Adipose tissue (tissue), 3 donors: ENCODE measurements around the gene ZYG11A. TPM values are rescaled to one million over a fixed set of nuclear protein-coding genes. Genes with fewer than 3 reads are reported as not detected.

Source experiments
- H3K27ac ChIP-seq: one replicate; pipeline ENCODE4 v1.5.1; 2013; ENCODE audit warnings: low read depth, low read length
- whole genome bisulfite sequencing, 3 donors: extraction: QIAGEN DNeasy Blood & Tissue Kit; methylation state at CpG; one replicate each; pipeline ENCODE4 v1.1.7; 2013; 5-methylcytosine and 5-hydroxymethylcytosine counted together
- polyA plus RNA-seq, 3 donors: library from polyadenylated mRNA; stranded (reverse); fragments of 200-250 nt; gene quantifications; one replicate each; pipeline ENCODE4 v1.2.3, GENCODE V29; 2013
- donor health status: healthy with polysubstance abuse.
- donor health status: Bipolar disorder and iron deficiency.
- donor health status: healthy.

The ZYG11A gene
- polyA plus RNA-seq, 3 donors: 0.03 TPM; not detected in 2

GRCh38 chr1:52938183-52938451, 95.6 kb downstream of the ZYG11A start:
- no peak overlapping the region for H3K27ac ChIP-seq
- WGBS, 3 donors: 94 to 96% (median 96%) methylated on average over 1 of the region's 1 CpG

DNA sequence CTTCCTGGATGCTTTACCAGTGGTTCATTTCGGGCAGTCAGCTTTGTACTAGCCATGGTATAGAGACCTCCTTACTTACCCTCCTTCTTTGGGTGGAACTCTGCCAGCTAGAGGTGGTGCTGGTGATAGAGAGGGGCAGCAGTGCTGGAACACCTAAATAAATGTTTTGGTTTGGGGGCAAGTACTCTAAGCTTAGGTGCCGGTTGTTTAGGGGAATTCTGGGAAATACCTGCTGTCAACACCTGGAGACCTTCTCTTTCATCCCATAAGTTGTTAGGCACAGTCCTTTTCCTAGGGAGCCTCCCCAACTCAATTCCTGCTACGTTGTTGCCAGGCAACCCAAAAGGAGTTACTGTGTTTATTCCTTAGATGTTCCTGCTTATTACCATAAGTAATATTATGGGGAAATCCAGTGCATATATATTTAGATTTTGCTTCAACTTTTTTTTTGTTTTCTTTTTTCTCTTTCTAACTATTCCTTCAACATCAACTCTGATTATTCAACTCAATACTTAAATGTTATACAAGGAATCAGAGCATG, 101.4 kb downstream of the ZYG11A start:
- H3K27ac ChIP-seq: no peak overlapping the region
- 64 to 80% (median 74%) methylated on average over 3 of the region's 3 CpGs for whole genome bisulfite sequencing, 3 donors

GRCh38 chr1:52944566-52944965, 102.0 kb downstream of the ZYG11A start:
- no peak overlapping the region for H3K27ac ChIP-seq
- whole genome bisulfite sequencing, 3 donors: 88 to 91% (median 90%) methylated on average over 10 of the region's 10 CpGs

Other genes starting within 250 kb of the ZYG11A start
- gene GPX7, start 240.4 kb upstream of the ZYG11A start, polyA plus RNA-seq: 10 to 100 TPM in 1 of 3 donors, 1 to 10 TPM in 2; 8.2 to 10.6 (median 8.7) TPM
- under 1 TPM in 2 of 3 donors, not detected in 1; 0.18 to 0.26 TPM for gene SHISAL2A, start 209.6 kb upstream of the ZYG11A start, polyA plus RNA-seq
- 10 to 100 TPM in 1 of 3 donors, 1 to 10 TPM in 2; 6.8 to 13.2 (median 8.9) TPM for gene COA7, start 144.4 kb upstream of the ZYG11A start, polyA plus RNA-seq
- gene ZYG11B, start 116.3 kb upstream of the ZYG11A start, polyA plus RNA-seq: 1 to 10 TPM; 2.8 to 8.8 (median 6.9) TPM
- gene ECHDC2, start 79.0 kb downstream of the ZYG11A start, polyA plus RNA-seq: 100 to 1,000 TPM in 2 of 3 donors, 10 to 100 TPM in 1; 94.2 to 194 (median 125) TPM
- 100 to 1,000 TPM in 2 of 3 donors, 10 to 100 TPM in 1; 58.3 to 343 (median 128) TPM for gene SCP2, start 84.5 kb downstream of the ZYG11A start, polyA plus RNA-seq
- gene PODN, start 219.5 kb downstream of the ZYG11A start, polyA plus RNA-seq: 100 to 1,000 TPM in 1 of 3 donors, 10 to 100 TPM in 2; 10.3 to 209 (median 95.1) TPM